GM21786 (cell line): ENCODE measurements around the gene RIMBP2.

Experiments used
- ATAC-seq: cut with Tn5 transposase; IDR thresholded peaks from one replicate; pipeline ENCODE4 v1.9.1; 2021; ENCODE audit not compliant: unreplicated experiment

Gene RIMBP2

GRCh38 chr12:130634866-130635265 lies 81.2 kb downstream of the RIMBP2 start:
- ATAC-seq: no peak

GRCh38 chr12:130633771-130634170 lies 82.3 kb downstream of the RIMBP2 start:
- no peak for ATAC-seq

GRCh38 chr12:130632642-130633041 lies 83.5 kb downstream of the RIMBP2 start:
- no peak for ATAC-seq

GRCh38 chr12:130628304-130628703 lies 87.8 kb downstream of the RIMBP2 start:
- ATAC-seq: no peak

- ATAC-seq: no peak
Measured at GRCh38 chr12:130627175-130627574, 88.9 kb downstream of the RIMBP2 start.

- ATAC-seq: no peak
Measured at GRCh38 chr12:130626601-130627000, 89.5 kb downstream of the RIMBP2 start.

GRCh38 chr12:130625201-130625600 lies 90.9 kb downstream of the RIMBP2 start:
- ATAC-seq: no peak

- ATAC-seq: no peak
Measured at GRCh38 chr12:130622803-130623202, 93.3 kb downstream of the RIMBP2 start.

- ATAC-seq: no peak
Measured at GRCh38 chr12:130621696-130622298, 94.3 kb downstream of the RIMBP2 start.

- ATAC-seq: no peak
Measured at GRCh38 chr12:130620756-130621155, 95.3 kb downstream of the RIMBP2 start.

- no peak for ATAC-seq
Measured at GRCh38 chr12:130620281-130620680, 95.8 kb downstream of the RIMBP2 start.

GRCh38 chr12:130619385-130620001 lies 96.6 kb downstream of the RIMBP2 start:
- ATAC-seq: no peak

GRCh38 chr12:130617219-130617618 lies 98.9 kb downstream of the RIMBP2 start:
- no peak for ATAC-seq

GRCh38 chr12:130615861-130616345 lies 100.2 kb downstream of the RIMBP2 start:
- ATAC-seq: no peak

GRCh38 chr12:130614530-130614905 lies 101.6 kb downstream of the RIMBP2 start:
- no peak for ATAC-seq

- ATAC-seq: no peak
Measured at GRCh38 chr12:130613831-130614529, 102.1 kb downstream of the RIMBP2 start.

GRCh38 chr12:130613131-130613530 lies 103.0 kb downstream of the RIMBP2 start:
- no peak for ATAC-seq

GRCh38 chr12:130611026-130611905 lies 104.8 kb downstream of the RIMBP2 start:
- ATAC-seq: no peak

GRCh38 chr12:130609966-130610365 lies 106.1 kb downstream of the RIMBP2 start:
- no peak for ATAC-seq

GRCh38 chr12:130608831-130609230 lies 107.3 kb downstream of the RIMBP2 start:
- no peak for ATAC-seq

- no peak for ATAC-seq
Measured at GRCh38 chr12:130608132-130608531, 108.0 kb downstream of the RIMBP2 start.
